MG63 (cell line): ENCODE results near the gene G6PD. TPM values are rescaled to one million over a fixed set of nuclear protein-coding genes. Genes with fewer than 3 reads are reported as not detected.
"Not testable (repeated sequence)": the region's sequence is repeated elsewhere in the genome, so short reads cannot be mapped to it uniquely, and the experiment has no call there.

Experiments
- DNase-seq: peaks from one replicate; pipeline ENCODE4 v3.0.0-alpha.2; 2020
- H3K27me3 ChIP-seq: fragments of 250-450 bp; sonication (Bioruptor Pico); 2 replicates; pipeline ENCODE4 v1.5.1; 2020; ENCODE audit warnings: mild to moderate bottlenecking, moderate library complexity
- H3K36me3 ChIP-seq: fragments of 250-450 bp; sonication (Bioruptor Pico); 2 replicates; pipeline ENCODE4 v1.5.1; 2020; ENCODE audit warnings: mild to moderate bottlenecking, moderate library complexity
- H3K4me3 ChIP-seq: fragments of 250-450 bp; sonication (Bioruptor Pico); 2 replicates; pipeline ENCODE4 v1.5.1; 2020; ENCODE audit warnings: mild to moderate bottlenecking, moderate library complexity
- H3K9me3 ChIP-seq: fragments of 250-450 bp; sonication (Bioruptor Pico); 2 replicates; pipeline ENCODE4 v1.5.1; 2020; ENCODE audit warnings: mild to moderate bottlenecking, moderate library complexity
- total RNA-seq: library from RNA; depleted of rRNA; stranded (reverse); fragments of >200 nt; shearing (Covaris generic); gene quantifications from 2 replicates; pipeline ENCODE4 v1.2.3, GENCODE V29; 2014; ENCODE audit warnings: low replicate concordance

G6PD gene
- total RNA-seq, 1 experiment from 2014 or later, result 61.8 TPM

- Histone ChIP-seq H3K4me3 (no peak overlapping the region), H3K36me3 (peaks cover 3% of the 10 kb centered on the region), H3K27me3 (no peaks in the 10 kb centered on the region), H3K9me3 (no peaks in the 10 kb centered on the region)
- peak; percentile 14 for DNase-seq
Observed at GRCh38 chrX:154505734-154506133, 40.9 kb downstream of the G6PD start.

GRCh38 chrX:154502989-154503388, 43.7 kb downstream of the G6PD start:
- Histone ChIP-seq H3K36me3 (no peaks in the 10 kb centered on the region), H3K27me3 (no peaks in the 10 kb centered on the region), H3K4me3 (no peak overlapping the region), H3K9me3 (no peaks in the 10 kb centered on the region)
- no peak for DNase-seq

- Histone ChIP-seq H3K9me3 (no peaks in the 10 kb centered on the region), H3K27me3 (no peaks in the 10 kb centered on the region), H3K4me3 (no peak overlapping the region), H3K36me3 (no peaks in the 10 kb centered on the region)
- no peak for DNase-seq
Observed at GRCh38 chrX:154502098-154502497, 44.5 kb downstream of the G6PD start.

- DNase-seq, result peak; percentile 21
- H3K36me3 ChIP-seq, H3K27me3 ChIP-seq, H3K4me3 ChIP-seq, H3K9me3 ChIP-seq: not testable (repeated sequence)
Observed at GRCh38 chrX:154501423-154501822, 45.2 kb downstream of the G6PD start.

GRCh38 chrX:154496591-154497137, 50.0 kb downstream of the G6PD start:
- H3K27me3 ChIP-seq, H3K9me3 ChIP-seq, H3K36me3 ChIP-seq, DNase-seq, H3K4me3 ChIP-seq: not testable (repeated sequence)

- H3K36me3 ChIP-seq, result no peaks in the 10 kb centered on the region
- H3K9me3 ChIP-seq, result no peaks in the 10 kb centered on the region
- no peak for DNase-seq
- no peak overlapping the region for H3K4me3 ChIP-seq
- H3K27me3 ChIP-seq, result no peaks in the 10 kb centered on the region
Observed at GRCh38 chrX:154495472-154495922, 51.1 kb downstream of the G6PD start.

GRCh38 chrX:154494715-154495114, 51.9 kb downstream of the G6PD start:
- DNase-seq, result no peak
- Histone ChIP-seq H3K4me3 (no peak overlapping the region), H3K27me3 (no peaks in the 10 kb centered on the region), H3K9me3 (no peaks in the 10 kb centered on the region), H3K36me3 (no peaks in the 10 kb centered on the region)

GRCh38 chrX:154490414-154491083, 56.1 kb downstream of the G6PD start, which contains the start of gene SLC10A3:
TSS of gene SLC10A3 (minus strand) at chrX:154490629. CDS start at chrX:154488940, 1,689 bp downstream.
- Histone ChIP-seq H3K36me3 (peaks cover 1% of the 10 kb centered on the region; the same call in 1 of the 2 replicates), H3K27me3 (no peaks in the 10 kb centered on the region), H3K4me3 (peak within 1 kb of the TSS; percentile 65), H3K9me3 (no peaks in the 10 kb centered on the region)
- DNase-seq, result peak; percentile 93

- Histone ChIP-seq H3K4me3 (peak overlapping the region; percentile 65), H3K36me3 (peaks cover 7% of the 10 kb centered on the region), H3K9me3 (no peaks in the 10 kb centered on the region), H3K27me3 (no peaks in the 10 kb centered on the region)
- peak; percentile 55 for DNase-seq
Observed at GRCh38 chrX:154490021-154490413, 56.6 kb downstream of the G6PD start.

- Histone ChIP-seq H3K36me3 (peaks cover 13% of the 10 kb centered on the region), H3K4me3 (no peak overlapping the region), H3K27me3 (no peaks in the 10 kb centered on the region), H3K9me3 (no peaks in the 10 kb centered on the region)
- no peak for DNase-seq
Observed at GRCh38 chrX:154489182-154489581, 57.5 kb downstream of the G6PD start.

GRCh38 chrX:154488336-154489075, 58.1 kb downstream of the G6PD start:
- no peak for DNase-seq
- H3K9me3 ChIP-seq, result no peaks in the 10 kb centered on the region
- peaks cover 16% of the 10 kb centered on the region for H3K36me3 ChIP-seq
- no peak overlapping the region for H3K4me3 ChIP-seq
- H3K27me3 ChIP-seq, result no peaks in the 10 kb centered on the region

- DNase-seq, result no peak
- no peak overlapping the region for H3K4me3 ChIP-seq
- H3K9me3 ChIP-seq, result no peaks in the 10 kb centered on the region
- no peaks in the 10 kb centered on the region for H3K27me3 ChIP-seq
- H3K36me3 ChIP-seq, result peaks cover 16% of the 10 kb centered on the region
Observed at GRCh38 chrX:154487518-154488290, 58.9 kb downstream of the G6PD start.

GRCh38 chrX:154486396-154487207, 60.0 kb downstream of the G6PD start, which contains the start of gene UBL4A:
TSS of gene UBL4A (minus strand) at chrX:154486615. CDS start at chrX:154486584, 31 bp downstream.
- Histone ChIP-seq H3K27me3 (no peaks in the 10 kb centered on the region), H3K9me3 (no peaks in the 10 kb centered on the region), H3K36me3 (peaks cover 16% of the 10 kb centered on the region), H3K4me3 (peak within 1 kb of the TSS; percentile 59)
- DNase-seq, result peak; percentile 74

- Histone ChIP-seq H3K27me3 (no peaks in the 10 kb centered on the region), H3K4me3 (peak overlapping the region; percentile 59), H3K9me3 (no peaks in the 10 kb centered on the region), H3K36me3 (peaks cover 16% of the 10 kb centered on the region)
- DNase-seq, result peak; percentile 15
Observed at GRCh38 chrX:154486052-154486395, 60.6 kb downstream of the G6PD start.

GRCh38 chrX:154485150-154486051, 61.2 kb downstream of the G6PD start:
- H3K4me3 ChIP-seq, result peak overlapping the region; percentile 59
- no peak for DNase-seq

More at GRCh38 chrX:154485150-154486051, 61.2 kb downstream of the G6PD start:
- Histone ChIP-seq H3K27me3 (no peaks in the 10 kb centered on the region), H3K36me3 (peaks cover 16% of the 10 kb centered on the region), H3K9me3 (no peaks in the 10 kb centered on the region)
